MV-4-11 (cell line): Measurements from ENCODE around the gene RPL10.

Source experiments
- DNase-seq: peaks from one replicate; lab custom pipeline; 2025; lab: John Stamatoyannopoulos, UW

The RPL10 gene

DNA sequence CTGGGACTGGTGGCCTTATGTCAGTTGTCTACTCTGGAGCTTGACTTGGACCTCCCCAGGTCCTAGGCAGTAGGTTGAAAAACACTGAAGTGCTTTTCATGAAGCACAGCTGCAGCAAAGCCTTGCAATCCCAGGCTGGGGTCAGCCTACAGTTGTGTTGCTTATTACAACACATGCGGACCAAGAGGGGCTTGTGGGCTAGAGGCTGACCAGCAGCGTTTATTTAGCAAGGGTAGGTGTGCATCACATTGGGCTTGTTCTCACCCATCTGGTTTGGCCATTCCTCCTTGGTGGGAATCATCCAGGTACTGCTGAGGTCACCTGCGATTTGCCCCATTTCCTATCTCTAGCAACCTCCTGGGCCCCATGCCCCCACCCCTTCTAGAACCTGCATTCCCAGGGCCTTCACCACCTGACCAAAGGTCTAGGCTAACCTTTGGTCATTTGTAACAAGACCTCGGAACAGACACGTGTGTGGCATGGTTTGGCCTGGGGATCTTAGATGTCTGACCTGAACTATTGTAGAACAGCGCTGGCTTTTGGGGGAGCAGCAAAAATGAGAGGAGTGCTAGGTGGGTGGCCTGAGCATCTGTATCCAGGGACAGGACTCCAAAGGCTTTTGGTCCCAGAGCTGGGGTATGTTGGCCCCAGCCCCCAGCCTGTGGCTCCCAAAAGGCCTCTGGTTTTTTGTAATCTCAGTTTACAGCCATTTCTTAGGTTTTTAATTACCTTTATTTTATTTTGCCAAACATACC is 3.0 kb downstream of the RPL10 start:
- peak; percentile 33 for DNase-seq

- DNase-seq: peak; percentile 33
These were observed 3.9 kb downstream of the RPL10 start for GRCh38 chrX:154401918-154402621.

DNA sequence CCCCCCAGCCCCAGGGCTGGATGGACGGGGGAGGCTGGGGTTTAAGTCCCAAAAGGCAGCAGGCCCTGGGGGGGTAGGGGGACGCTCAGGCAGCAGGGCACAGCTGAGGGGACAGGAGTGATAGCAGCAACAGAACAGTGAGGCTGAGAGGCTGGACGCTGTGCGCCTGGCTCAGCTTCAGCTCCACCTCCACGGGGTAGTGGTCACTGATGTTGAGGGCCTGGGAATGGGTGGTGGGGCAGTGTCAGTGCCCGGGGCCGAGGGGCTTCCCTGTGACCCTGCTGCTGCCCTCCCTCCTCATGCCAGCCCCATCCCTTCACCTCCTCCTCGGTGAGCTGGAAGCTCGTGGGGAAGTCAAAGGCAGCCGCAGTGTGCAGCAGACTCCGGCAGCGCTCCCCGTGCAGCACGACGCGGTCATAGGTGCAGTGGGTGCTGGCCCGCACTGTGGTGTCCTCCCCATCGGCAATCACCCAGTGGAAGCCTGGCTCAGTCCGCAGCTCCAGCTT is 4.5 kb downstream of the RPL10 start:
- DNase-seq: no peak

DNA sequence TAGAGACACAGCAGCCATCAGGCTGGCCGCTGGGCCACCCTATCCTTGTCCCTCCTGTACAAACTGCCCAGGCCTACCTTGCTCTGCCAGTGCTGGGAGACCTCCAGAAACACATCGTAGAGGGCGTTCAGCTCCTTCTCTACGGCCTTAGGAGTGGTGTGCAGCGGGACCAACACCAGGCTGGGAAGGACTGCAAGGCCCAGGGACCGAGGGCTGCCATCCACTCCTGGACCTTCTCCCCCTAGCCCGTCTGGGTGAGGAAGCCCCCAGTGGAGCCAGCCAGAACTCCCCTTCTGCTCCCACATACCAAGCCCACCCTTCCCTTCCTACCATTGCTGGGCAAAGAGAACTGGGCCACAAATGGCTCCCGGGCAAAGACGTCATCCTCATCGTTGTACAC is 5.0 kb downstream of the RPL10 start:
- no peak for DNase-seq

- no peak for DNase-seq
These were observed 5.7 kb downstream of the RPL10 start for GRCh38 chrX:154403858-154404257.

GRCh38 chrX:154404625-154405192 is 6.5 kb downstream of the RPL10 start:
- DNase-seq: no peak

DNA sequence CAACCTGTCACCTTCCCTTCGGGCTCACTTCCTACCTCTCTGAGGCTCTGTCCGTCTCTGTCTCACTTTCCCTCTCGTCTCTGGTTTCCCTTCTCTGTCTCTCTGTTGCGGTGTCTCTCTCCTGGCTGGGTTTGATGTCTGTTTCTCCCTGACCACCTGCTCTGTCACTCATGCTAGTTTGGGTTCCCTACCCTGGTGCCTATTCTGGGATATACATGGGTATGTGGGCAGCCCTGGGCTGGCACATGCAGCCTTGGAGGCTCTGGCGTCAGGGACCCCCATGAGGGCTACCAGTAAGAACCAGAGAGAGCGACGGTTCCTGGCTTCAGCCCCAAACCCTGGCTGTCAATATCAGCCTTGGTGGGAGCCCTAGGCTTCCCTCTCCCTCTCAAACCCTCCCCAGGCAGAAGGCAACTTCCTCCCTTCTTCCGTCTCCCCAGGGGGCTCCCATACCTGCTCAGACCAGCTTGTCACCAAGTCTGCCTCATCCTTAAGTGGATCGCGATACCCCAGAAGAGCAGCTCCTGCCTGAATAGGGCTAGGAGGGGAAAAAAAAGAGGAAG is 10.6 kb downstream of the RPL10 start:
- no peak for DNase-seq

GRCh38 chrX:154409222-154409871 is 11.2 kb downstream of the RPL10 start, which contains the start of gene DNASE1L1:
DNASE1L1 (minus strand) TSS chrX:154409254; CDS start chrX:154405568, 3,686 bp downstream.
- peak; percentile 78 for DNase-seq

DNA sequence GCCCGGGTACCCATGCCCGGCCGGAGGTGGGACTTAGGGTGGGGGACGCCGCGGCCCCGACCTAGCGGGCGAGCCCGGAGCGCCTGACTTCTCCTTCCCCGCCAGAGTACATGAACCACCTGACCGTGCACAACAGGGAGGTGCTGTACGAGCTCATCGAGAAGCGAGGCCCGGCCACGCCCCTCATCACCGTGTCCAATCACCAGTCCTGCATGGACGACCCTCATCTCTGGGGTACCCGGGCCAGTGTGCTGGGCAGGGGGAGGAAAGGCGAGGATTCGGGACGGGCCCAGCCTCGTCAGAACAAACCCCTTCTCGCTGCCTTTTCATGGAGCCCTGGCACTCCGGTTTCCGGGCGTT is 13.8 kb downstream of the RPL10 start:
- peak; percentile 11 for DNase-seq

- peak; percentile 39 for DNase-seq
These were observed 14.3 kb downstream of the RPL10 start for GRCh38 chrX:154412468-154412867.

GRCh38 chrX:154413142-154413541 is 15.0 kb downstream of the RPL10 start:
- DNase-seq: no peak

GRCh38 chrX:154417157-154417556 is 19.0 kb downstream of the RPL10 start:
- no peak for DNase-seq

GRCh38 chrX:154419189-154419588 is 21.0 kb downstream of the RPL10 start:
- no peak for DNase-seq

- no peak for DNase-seq
These were observed 21.7 kb downstream of the RPL10 start for GRCh38 chrX:154419688-154420401.

DNA sequence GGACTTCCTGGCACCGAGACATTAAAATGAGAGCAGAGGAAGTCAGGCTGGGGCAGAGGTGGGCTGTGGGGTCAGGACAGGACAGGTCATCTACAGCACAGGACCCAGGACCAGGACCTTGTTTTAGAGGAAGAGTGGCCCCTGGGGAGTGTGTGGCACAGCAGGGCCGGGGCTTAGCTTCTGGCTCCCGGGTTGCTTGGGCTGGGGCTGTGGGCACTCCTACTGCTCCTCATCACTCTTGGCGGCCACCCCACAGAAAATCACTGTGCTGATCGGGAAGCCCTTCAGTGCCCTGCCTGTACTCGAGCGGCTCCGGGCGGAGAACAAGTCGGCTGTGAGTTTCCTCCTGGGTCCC is 22.2 kb downstream of the RPL10 start:
- no peak for DNase-seq

GRCh38 chrX:154426916-154427770 is 29.0 kb downstream of the RPL10 start:
- peak; percentile 47 for DNase-seq

DNA sequence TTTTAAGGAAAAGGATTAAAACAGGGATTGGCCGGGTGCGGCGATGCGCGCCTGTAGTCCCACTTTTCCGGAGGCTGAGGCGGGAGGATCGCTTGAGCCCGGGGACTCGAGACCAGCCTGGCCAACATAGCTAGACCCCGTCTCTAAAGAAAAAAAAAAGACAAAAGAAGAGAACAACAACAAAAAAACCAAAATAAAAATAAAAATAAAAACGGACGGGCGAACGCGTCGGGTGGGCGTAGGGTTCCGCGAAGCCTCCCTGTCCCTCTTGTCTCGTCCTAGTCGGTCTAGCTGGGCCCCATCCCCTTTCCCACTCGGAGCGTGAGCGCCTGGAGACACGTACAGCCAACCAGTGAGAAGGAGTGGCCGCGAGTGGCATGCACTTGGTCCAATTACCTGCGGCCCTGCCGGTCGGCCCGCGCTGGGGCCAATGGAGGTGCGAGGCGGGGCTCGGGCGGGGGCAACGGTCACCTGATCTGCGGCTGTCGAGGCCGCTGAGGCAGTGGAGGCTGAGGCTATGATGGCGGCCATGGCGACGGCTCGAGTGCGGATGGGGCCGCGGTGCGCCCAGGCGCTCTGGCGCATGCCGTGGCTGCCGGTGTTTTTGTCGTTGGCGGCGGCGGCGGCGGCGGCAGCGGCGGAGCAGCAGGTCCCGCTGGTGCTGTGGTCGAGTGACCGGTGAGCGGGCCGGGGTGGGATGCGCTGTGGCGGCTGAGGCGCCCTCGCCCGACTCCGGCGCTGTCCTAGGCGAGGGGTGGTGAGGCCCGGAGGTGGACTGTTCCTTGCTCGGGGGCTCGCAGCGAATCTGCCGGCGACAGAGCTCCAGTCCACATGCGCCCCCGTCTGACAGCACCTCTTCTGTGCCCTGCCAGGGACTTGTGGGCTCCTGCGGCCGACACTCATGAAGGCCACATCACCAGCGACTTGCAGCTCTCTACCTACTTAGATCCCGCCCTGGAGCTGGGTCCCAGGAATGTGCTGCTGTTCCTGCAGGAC is 30.3 kb downstream of the RPL10 start, which contains the start of gene ATP6AP1:
Gene ATP6AP1, plus strand, starts transcription at position 502 of the 996 bp plus-strand sequence. Its CDS starts 16 bp downstream, at position 518.
- DNase-seq: peak; percentile 90

GRCh38 chrX:154429711-154430110 is 31.5 kb downstream of the RPL10 start:
- no peak for DNase-seq

GRCh38 chrX:154430479-154430878 is 32.3 kb downstream of the RPL10 start:
- no peak for DNase-seq
